GM10847 (cell line): ENCODE measurements around the gene SDHD.

ENCODE experiments used
- POLR2A ChIP-seq: IDR thresholded peaks from 2 replicates; pipeline ENCODE4 v1.6.1; 2011; ENCODE audit not compliant: insufficient read length; ENCODE audit errors: extremely low read depth

The SDHD gene

DNA sequence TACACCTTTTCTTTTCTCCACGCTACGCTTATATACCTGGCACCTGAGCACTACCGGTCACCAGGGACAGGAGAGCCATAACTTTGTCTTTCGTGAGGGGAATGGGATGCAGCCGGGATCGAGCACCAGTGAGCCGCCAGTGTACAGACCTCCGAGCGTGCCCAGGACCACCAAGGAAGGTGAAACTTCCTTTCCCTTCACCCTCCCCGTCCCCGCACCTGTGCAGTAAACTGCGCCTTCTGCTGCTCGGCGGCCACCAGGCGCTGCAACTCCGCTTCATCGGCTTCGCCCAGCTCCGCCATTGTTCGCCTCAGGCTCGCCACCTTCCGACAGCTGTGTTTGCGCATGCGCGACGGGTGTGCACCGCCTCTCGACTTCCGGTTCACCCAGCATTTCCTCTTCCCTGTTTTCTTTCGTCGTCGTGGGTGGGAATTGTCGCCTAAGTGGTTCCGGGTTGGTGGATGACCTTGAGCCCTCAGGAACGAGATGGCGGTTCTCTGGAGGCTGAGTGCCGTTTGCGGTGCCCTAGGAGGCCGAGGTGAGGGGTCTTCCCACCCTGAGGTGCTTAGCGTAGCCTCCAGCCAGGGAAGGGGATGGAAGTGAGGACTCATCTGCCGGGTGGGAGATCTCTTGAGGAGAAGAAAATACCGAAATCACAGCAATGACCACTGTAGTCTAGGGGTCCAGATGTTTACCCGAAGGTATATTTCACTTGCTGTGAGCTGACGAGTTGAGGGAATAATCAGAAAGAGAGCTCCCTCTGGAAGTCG is at the start of gene SDHD, which contains the start of gene TIMM8B:
Gene SDHD (plus strand): TSS at position 452 of the 770 bp plus-strand sequence. CDS start 35 bp downstream, at position 487.
Gene TIMM8B (minus strand): TSS at position 335 of the 770 bp plus-strand sequence. CDS start 33 bp downstream, at position 302.
- TF ChIP-seq POLR2A: peak; percentile 88

DNA sequence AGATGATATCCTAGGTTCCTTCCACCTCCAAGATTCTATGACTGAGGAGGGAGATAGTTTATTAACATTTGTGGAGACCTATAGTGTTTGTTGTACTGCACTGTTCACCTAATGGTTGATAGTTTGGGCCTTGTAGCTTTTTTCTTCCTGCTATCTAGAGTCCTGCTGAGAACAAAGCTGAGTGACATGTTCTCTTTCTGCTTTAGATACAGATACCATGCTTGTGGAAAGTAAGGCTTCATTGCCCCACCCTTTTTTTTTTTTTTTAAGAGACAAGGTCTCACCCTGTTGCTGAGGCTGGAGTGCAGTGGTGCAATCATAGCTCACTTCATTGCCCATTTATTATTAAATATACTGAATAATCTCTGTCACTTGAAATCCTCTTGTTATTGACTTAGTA is 49.1 kb upstream of the SDHD start:
- TF ChIP-seq POLR2A: no peak

DNA sequence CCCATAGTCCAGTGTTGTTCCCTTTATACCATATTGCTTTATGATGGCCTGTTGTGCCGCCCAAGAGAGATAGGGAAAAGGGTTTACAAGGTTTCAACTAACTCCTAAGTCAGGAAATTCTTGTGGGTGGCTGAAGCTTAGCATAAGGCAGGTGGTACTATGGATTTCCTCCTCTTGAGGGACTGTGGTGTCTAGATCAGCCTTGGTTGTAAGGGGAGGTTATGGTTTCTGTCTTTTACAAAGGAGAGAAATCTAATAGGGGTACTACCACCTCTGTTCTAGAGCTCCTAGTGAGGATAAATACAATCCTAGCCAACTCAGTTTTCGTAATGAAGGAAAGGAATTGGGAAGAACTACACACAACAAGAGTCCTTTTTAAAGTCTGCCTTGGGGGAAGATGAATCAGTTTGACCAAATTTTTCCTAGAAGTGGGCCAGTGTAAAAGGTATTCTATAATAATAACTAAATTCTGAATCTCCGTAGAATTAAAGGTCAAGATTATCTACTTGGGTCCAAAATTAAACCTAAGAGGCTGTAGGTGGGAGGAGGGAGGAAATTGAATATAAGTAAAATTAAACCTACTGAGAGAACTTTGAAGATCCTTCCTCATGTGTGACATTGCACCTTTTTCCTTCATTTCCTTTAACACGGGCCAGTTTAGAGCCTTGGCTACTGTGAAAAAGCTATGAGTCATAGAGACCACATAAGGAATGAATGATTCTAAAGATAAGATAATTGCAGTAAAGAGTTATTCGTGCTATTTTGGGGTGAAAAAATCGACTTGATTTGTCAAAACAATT is 44.3 kb upstream of the SDHD start:
- no peak for TF ChIP-seq POLR2A

DNA sequence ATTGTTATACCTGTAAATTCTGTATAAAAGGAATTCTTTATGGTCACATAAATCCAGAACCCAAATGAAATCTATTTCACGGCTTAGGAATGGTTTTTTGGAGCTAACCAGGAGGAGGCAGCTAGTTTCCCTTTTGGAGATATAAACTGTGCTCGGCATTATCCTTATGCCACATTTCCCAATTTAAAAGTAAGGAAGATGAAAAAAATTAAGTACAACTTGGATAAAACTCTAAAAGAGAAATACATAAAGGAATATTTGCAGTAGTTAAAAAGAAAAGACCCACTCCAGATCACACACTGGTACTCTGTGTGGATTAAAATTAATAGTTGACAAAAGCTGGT is 43.7 kb upstream of the SDHD start:
- no peak for TF ChIP-seq POLR2A

DNA sequence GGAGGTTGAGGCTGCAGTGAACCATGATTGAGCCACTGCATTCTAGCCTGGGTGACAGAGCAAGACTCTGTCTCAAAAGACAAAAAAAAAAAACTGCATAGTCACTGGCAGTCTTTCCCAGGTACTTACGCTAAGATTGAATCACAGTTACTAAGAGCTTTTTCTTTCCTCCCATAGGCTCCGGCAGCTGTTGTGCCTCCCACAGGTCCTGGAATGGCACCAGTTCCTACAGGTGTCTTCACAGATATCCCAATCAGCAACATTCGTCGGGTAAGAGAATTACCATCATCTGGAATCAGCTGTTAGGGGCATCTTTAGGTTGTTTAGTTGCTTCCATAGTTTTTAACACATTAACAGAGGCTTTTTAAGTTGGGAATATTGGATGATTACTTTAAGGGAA is 41.7 kb upstream of the SDHD start:
- TF ChIP-seq POLR2A: no peak

DNA sequence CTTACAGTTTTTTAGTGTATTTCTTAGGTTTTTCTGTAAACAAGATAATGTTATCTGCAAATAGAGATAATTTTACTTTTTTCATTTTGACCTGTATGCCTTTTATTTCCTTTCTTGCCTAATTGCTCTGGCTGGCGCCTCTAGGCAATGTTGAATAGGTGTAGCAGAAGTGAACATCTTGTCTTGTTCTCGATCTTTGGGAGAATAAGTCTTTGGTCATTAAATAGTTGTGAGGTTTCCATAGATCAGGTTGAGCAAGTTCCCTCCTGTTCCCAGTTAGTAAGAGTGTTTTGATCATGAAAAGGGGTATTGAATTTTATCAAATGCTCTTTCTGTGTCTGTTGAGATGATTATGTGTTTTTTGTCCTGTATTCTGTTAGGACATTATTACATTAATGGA is 36.9 kb upstream of the SDHD start:
- no peak for TF ChIP-seq POLR2A

DNA sequence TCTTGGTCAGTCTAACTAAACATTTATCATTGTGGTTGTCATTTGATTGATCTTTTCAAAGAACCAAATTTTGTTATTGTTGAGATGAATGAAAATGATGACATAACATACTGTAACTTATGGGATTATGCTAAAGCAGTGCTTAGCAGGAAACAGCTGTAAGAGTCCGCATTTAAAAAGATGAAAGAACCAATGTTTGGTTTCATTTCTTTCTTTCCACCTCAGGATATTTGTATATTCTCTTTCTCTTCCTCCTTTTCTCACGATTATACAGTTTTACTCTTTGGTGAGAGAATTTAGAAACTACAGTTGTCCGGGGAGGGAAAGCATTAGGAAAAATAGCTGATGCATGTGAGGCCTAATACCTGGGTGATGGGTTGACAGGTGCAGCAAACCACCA is 36.0 kb upstream of the SDHD start:
- TF ChIP-seq POLR2A: no peak

DNA sequence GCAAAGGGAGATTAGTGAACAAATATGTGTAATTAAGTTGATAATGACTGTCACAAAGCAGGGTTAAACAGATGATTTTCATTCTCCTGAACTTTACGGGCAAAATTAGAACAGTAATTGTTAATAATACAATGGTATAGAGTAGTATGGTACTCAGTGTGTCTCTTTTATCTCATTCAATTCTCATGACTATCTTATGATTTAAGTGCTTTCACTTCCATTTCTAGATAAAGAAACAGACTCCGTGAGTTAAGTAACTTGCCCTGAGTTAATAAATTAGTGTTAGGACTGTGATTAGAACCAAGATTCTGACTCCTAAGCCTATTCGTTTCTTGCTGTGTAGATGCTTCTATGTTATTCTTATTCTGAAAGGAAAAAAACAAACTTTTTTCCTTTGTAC is 34.9 kb upstream of the SDHD start:
- no peak for TF ChIP-seq POLR2A

DNA sequence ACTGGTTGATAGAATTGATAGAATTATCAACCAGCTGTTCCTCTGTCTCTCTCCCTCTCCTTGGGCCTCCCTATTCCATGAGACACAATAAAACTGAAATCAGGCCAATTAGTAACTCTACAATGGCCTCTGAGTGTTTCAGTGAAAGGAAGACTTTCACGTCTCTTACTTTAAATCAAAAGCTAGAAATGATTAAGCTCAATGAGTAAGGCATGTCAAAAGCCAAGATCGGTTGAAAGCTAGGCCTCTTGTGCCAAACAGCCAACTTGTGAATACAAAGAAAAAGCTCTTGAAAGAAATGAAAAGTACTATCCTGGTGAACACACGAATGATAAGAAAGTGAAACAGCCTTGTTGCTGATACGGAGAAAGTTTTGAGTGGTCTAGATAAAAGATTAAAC is 29.5 kb upstream of the SDHD start:
- TF ChIP-seq POLR2A: no peak

DNA sequence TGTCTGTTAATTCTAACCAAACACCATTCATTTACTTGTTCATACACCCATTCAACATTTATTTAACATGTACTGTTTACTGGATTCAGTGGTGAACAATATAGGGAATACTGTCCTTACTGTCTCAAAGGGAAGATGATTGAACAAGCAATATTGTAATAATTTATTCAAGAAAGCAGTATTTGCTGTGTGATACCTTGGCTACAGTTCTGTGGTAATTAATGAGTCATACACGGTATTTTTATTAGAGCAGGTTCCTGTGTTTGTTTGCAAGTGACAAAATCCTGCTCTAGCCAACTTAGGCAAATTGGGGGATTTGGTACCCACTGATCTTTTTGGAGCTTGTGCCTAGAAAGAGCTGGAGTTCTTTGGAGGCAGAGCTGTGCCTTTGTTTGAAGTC is 28.6 kb upstream of the SDHD start:
- no peak for TF ChIP-seq POLR2A

DNA sequence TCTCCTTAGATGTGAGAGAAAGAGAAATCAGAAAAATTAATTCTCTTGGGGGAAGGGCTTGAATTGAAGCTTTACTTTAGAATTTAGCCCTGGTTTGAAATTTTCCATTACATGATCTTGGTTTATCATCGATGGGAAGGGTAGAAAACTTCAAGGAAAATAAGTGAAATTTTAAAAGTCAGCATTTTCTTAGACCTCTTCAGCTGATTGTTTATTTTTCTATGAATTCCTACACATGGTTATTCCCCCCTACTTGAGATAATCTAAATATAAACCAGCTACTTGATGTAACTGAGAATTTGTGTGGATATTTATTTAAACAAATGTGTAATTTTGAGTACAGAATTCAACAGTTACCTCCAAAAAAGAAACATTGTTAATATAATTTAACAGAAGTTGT is 23.8 kb upstream of the SDHD start:
- TF ChIP-seq POLR2A: no peak

DNA sequence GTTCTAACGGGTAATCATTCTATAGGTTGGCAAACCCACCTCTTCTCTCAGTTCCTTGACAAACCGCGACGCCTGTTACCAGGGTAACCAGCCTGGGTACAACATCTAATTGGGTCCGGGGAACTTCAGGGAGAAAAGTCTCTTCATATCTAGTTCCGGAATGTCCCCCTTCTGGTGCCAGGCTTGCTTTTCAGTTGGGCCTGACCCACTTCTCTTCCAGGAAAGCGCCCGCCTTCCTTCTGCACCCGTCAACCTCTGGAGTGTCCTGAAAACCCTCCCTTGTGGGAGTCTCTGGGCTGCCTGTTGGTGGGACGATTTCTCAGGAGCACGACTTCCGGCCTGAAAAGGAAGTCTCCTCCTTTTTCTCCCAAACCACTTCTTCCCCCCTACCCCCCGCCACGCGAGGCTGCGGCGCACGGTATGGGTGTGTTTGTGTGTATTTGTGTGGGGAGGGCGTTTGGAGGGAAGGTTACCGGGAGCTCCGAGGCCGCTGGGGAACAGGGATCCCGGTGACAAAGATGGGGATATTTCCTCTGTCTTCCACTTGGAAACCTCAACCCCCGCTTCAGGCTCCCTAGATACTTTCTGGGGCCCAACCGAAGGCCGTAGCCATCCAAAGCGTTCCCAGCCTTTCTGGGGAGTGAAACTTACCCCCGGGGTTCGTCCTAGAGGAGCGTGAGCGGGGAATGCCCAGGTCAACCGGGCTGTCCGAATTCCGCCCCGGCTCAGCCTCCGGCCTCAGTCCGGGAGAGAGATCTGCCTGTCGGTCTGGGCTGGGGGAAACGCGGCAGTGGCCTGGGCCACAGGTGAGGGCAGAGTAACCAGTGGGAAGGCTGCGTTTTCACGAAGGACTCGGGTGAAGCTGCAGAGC is 12.5 kb upstream of the SDHD start, which contains the start of the genes NKAPD1 and PIH1D2:
Gene NKAPD1 (plus strand): TSS at position 359 of the 871 bp plus-strand sequence. CDS start 1,276 bp downstream, outside the sequence.
Gene PIH1D2 (minus strand): TSS at position 77 of the 871 bp plus-strand sequence. CDS start 843 bp downstream, outside the sequence.
- TF ChIP-seq POLR2A: peak; percentile 54

DNA sequence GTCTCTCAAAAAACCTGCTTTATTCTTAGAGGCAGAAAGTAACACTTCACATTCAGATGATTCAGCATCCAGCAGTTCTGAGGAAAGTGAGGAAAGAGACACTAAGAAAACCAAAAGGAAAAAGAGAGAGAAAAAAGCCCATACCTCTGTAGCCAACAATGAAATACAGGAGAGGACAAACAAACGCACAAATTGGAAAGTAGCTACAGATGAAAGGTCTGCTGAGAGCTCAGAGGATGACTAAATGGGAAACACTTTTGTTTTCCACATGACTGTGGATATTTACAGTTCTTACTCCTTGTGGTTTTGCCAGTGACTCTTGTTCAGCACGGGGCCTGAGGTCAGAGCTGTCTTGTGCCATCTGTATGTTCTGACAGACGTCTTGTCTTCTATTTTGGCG is 3.9 kb upstream of the SDHD start:
- no peak for TF ChIP-seq POLR2A

DNA sequence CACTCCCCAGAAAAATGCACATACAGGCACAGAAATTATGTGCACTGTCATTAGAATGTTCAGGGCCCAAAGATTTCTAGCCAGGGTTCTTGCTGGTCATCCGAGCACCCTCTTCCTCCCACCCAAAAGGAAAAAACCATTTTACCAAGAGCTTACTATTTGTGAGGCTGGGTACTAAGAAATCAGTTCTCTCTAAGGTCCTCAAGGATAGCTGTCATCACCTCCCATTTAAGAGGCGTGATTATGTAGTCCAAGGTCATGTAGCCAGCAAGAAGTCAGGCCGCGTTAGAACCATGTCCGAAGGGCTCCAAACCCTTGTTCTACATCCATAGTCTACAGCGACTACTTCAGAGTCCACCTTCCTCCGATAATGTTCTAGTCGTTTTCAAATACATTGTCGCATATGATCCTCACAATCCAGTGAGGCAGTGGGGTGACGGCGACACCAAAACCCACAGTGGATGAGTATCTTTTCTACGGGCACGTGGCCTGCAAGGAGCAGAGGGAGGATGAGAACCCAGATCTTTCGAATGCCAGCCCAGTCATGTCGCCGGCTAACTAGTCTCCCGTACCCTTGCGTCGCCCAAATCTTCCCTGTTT is 751 bp upstream of the SDHD start:
- TF ChIP-seq POLR2A: no peak

DNA sequence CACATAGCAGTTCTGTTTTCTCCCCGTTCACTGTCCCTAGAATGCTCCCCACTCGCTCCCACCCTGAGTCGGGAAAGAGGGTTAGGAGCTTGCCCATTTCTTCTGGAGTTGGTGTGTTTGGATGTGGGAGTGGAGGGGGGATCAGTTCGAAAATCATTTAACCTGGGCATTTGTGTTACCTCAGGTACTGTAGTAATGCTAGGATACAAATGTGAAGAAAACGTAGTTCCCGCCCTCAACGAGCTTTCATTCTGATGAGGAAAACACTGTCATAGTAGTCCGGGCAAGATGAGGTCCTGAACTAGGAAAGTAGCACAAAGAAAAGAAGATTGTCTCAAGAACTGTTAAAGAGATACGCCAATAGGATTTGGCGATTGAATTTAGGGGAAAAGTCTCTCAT is 539 bp downstream of the SDHD start:
- TF ChIP-seq POLR2A: no peak
